ENCODE data around the gene TFDP1.

The TFDP1 gene

DNA sequence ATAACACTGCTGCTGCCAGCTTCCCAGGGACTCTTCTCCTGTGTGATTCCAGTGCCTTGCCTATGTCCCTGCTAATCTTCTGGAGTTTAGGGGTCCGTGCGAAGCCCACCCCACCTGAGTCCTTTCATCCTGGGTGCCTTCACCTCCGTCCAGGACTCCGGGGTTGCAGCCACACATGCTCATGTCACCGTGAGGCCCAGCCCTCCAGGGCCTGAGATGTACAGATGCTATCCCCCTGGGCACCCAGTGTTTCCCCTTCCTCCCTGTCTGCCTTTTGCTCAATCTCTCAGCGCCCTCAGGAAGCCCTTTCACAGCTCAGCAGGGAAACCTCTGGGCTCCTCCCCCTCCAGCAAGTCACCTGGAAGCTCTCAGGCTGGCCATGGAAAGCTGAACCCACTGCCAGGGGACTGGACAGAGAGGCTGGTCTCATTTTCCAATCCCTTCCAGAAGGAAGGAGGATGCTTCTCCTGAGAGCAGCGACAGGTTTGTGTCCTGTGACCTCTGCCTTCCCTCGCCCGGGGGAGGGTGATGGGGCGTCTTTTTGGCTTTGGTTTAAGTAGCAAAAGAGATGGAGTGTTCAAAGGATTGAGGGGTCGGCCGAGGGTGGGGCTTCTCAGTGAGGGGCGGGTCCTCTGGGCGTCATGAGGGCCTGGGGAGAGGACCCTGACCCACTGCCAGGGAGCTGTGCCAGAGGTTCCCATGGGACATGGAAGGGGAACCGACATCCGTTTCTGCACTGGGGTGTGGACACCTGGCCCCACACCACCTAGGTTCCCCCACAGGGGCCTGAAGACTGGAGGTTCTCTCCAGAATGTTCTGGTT lies 30.8 kb upstream of the TFDP1 start:
- Histone ChIP-seq H3K27ac (ENCODE audit: low read length) (no peak overlapping the region), H3K9me3 (ENCODE audit: insufficient read depth, low read length, severe bottlenecking) (no peaks in the 10 kb centered on the region), H3K4me3 (ENCODE audit: low read depth in 1 of 2, low read length in 2 of 2) (no peak overlapping the region), H3K9ac (ENCODE audit: low read depth, low read length) (no peak overlapping the region), H3K27me3 (ENCODE audit: insufficient read depth, low read length, poor library complexity) (no peaks in the 10 kb centered on the region), H3K4me1 (ENCODE audit: insufficient read depth, low read length) (no peaks in the 10 kb centered on the region), H3K4me2 (ENCODE audit: insufficient read depth, low read length) (no peak overlapping the region), H2AFZ (ENCODE audit: low read depth, low read length) (no peak overlapping the region), H3K36me3 (ENCODE audit: insufficient read depth, low read length) (peaks cover 13% of the 10 kb centered on the region; the same call in 1 of the 2 replicates), H3K79me2 (ENCODE audit: insufficient read depth, low read length) (no peaks in the 10 kb centered on the region), H4K20me1 (ENCODE audit: insufficient read depth, low read length) (peaks cover 15% of the 10 kb centered on the region)
- ATAC-seq (ENCODE audit: insufficient read depth, low read depth) (no peak), DNase-seq (no peak)
- TF ChIP-seq, protein P1, sequence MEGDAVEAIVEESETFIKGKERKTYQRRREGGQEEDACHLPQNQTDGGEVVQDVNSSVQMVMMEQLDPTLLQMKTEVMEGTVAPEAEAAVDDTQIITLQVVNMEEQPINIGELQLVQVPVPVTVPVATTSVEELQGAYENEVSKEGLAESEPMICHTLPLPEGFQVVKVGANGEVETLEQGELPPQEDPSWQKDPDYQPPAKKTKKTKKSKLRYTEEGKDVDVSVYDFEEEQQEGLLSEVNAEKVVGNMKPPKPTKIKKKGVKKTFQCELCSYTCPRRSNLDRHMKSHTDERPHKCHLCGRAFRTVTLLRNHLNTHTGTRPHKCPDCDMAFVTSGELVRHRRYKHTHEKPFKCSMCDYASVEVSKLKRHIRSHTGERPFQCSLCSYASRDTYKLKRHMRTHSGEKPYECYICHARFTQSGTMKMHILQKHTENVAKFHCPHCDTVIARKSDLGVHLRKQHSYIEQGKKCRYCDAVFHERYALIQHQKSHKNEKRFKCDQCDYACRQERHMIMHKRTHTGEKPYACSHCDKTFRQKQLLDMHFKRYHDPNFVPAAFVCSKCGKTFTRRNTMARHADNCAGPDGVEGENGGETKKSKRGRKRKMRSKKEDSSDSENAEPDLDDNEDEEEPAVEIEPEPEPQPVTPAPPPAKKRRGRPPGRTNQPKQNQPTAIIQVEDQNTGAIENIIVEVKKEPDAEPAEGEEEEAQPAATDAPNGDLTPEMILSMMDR (IDR thresholded peaks at IDR 0.05; ENCODE audit: borderline replicate concordance, extremely low read depth, low read length, poor library complexity, severe bottlenecking) = no peak
- TF ChIP-seq EZH2 (IDR thresholded peaks at IDR 0.05; ENCODE audit: borderline replicate concordance, low read depth, low read length, severe bottlenecking) = no peak

DNA sequence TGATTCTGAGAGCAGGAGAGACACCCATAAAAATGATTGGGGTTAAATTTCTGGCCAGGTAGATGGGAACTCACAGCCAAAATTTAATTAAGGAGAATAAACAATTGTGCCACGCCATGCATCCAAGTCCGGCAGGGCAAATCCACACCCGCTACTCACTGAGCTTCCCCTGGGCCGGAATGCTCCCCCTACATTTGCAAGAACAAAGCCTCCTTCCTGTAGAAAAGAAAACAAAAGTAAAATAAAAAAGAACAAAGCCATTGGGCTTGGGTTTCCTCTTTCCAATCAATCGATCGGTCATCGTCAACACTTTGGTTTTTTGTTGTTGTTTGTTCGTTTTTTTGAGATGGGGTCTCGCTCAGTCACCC lies 30.2 kb upstream of the TFDP1 start:
- H3K36me3 ChIP-seq (ENCODE audit: insufficient read depth, low read length) = peaks cover 13% of the 10 kb centered on the region; the same call in 1 of the 2 replicates
- no peaks in the 10 kb centered on the region for H3K9me3 ChIP-seq (ENCODE audit: insufficient read depth, low read length, severe bottlenecking)
- no peaks in the 10 kb centered on the region for H3K4me1 ChIP-seq (ENCODE audit: insufficient read depth, low read length)
- H3K27me3 ChIP-seq (ENCODE audit: insufficient read depth, low read length, poor library complexity) = no peaks in the 10 kb centered on the region
- no peak for TF ChIP-seq EZH2 (IDR thresholded peaks at IDR 0.05; ENCODE audit: borderline replicate concordance, low read depth, low read length, severe bottlenecking)
- TF ChIP-seq, protein P1 (IDR thresholded peaks at IDR 0.05; ENCODE audit: borderline replicate concordance, extremely low read depth, low read length, poor library complexity, severe bottlenecking) = no peak
- no peak overlapping the region for H3K4me3 ChIP-seq (ENCODE audit: low read depth in 1 of 2, low read length in 2 of 2)
- ATAC-seq (ENCODE audit: insufficient read depth, low read depth) (no peak), DNase-seq (no peak)
- no peak overlapping the region for H3K4me2 ChIP-seq (ENCODE audit: insufficient read depth, low read length)
- no peaks in the 10 kb centered on the region for H3K79me2 ChIP-seq (ENCODE audit: insufficient read depth, low read length)
- H3K27ac ChIP-seq (ENCODE audit: low read length) = no peak overlapping the region
- H3K9ac ChIP-seq (ENCODE audit: low read depth, low read length) = no peak overlapping the region
- peaks cover 9% of the 10 kb centered on the region for H4K20me1 ChIP-seq (ENCODE audit: insufficient read depth, low read length)
- no peak overlapping the region for H2AFZ ChIP-seq (ENCODE audit: low read depth, low read length)

DNA sequence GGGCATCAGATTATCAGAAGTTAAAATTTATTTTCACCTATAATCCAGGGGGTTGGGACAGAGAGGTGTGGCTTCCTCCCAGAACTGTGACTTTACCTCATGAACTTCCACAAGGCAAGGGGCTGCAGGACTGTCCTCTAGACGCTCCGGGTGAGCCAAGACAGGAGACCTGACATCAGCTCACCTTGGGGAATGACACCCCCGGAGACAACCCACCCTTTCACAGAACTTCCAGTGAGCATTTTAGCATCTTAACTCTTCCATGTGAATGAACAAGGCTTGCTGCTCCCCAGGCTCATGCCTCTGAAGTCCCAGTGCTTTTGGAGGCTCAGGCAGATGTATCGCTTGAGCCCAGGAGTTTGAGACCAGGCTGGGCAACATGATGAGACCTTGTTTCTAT lies 29.4 kb upstream of the TFDP1 start:
- ATAC-seq (ENCODE audit: insufficient read depth, low read depth) (no peak), DNase-seq (no peak)
- no peaks in the 10 kb centered on the region for H3K79me2 ChIP-seq (ENCODE audit: insufficient read depth, low read length)
- H4K20me1 ChIP-seq (ENCODE audit: insufficient read depth, low read length) = peaks cover 8% of the 10 kb centered on the region
- no peak overlapping the region for H3K4me3 ChIP-seq (ENCODE audit: low read depth in 1 of 2, low read length in 2 of 2)
- no peaks in the 10 kb centered on the region for H3K4me1 ChIP-seq (ENCODE audit: insufficient read depth, low read length)
- peaks cover 13% of the 10 kb centered on the region; the same call in 1 of the 2 replicates for H3K36me3 ChIP-seq (ENCODE audit: insufficient read depth, low read length)
- H3K4me2 ChIP-seq (ENCODE audit: insufficient read depth, low read length) = no peak overlapping the region
- H3K9me3 ChIP-seq (ENCODE audit: insufficient read depth, low read length, severe bottlenecking) = no peaks in the 10 kb centered on the region
- no peak overlapping the region for H3K27ac ChIP-seq (ENCODE audit: low read length)
- H3K27me3 ChIP-seq (ENCODE audit: insufficient read depth, low read length, poor library complexity) = no peaks in the 10 kb centered on the region
- H3K9ac ChIP-seq (ENCODE audit: low read depth, low read length) = no peak overlapping the region
- H2AFZ ChIP-seq (ENCODE audit: low read depth, low read length) = no peak overlapping the region
- TF ChIP-seq, protein P1 (IDR thresholded peaks at IDR 0.05; ENCODE audit: borderline replicate concordance, extremely low read depth, low read length, poor library complexity, severe bottlenecking) = no peak
- no peak for TF ChIP-seq EZH2 (IDR thresholded peaks at IDR 0.05; ENCODE audit: borderline replicate concordance, low read depth, low read length, severe bottlenecking)
